ENCODE results near the gene LRRK2.

GRCh38 chr12:40376533-40377267 lies 151.9 kb downstream of the LRRK2 start:
- TF ChIP-seq POLR2AphosphoS5 (IDR thresholded peaks at IDR 0.05) (no peak), POLR2A (IDR thresholded peaks at IDR 0.05) (no peak)
- TF ChIP-seq, protein P1, sequence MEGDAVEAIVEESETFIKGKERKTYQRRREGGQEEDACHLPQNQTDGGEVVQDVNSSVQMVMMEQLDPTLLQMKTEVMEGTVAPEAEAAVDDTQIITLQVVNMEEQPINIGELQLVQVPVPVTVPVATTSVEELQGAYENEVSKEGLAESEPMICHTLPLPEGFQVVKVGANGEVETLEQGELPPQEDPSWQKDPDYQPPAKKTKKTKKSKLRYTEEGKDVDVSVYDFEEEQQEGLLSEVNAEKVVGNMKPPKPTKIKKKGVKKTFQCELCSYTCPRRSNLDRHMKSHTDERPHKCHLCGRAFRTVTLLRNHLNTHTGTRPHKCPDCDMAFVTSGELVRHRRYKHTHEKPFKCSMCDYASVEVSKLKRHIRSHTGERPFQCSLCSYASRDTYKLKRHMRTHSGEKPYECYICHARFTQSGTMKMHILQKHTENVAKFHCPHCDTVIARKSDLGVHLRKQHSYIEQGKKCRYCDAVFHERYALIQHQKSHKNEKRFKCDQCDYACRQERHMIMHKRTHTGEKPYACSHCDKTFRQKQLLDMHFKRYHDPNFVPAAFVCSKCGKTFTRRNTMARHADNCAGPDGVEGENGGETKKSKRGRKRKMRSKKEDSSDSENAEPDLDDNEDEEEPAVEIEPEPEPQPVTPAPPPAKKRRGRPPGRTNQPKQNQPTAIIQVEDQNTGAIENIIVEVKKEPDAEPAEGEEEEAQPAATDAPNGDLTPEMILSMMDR (IDR thresholded peaks at IDR 0.05), result no peak
